ENCODE data around the gene SBSN. TPM values are rescaled to one million over a fixed set of nuclear protein-coding genes. Genes with fewer than 3 reads are reported as not detected.
"Not testable (repeated sequence)": the region's sequence is repeated elsewhere in the genome, so short reads cannot be mapped to it uniquely, and the experiment has no call there.

Gene SBSN
- total RNA-seq, 1 experiment from 2014 or later, result not detected

GRCh38 chr19:35478794-35479677, 49.1 kb downstream of the SBSN start:
- DNase-seq, result no peak

GRCh38 chr19:35476149-35476548, 52.0 kb downstream of the SBSN start:
- Mint-ChIP-seq H3K9me3 (ENCODE audit: low read depth, unreplicated experiment) (no peaks in the 10 kb centered on the region), H3K4me3 (ENCODE audit: low read depth, unreplicated experiment) (no peak overlapping the region), H3K4me1 (ENCODE audit: low read depth, unreplicated experiment) (no peaks in the 10 kb centered on the region), H3K36me3 (ENCODE audit: insufficient read depth, unreplicated experiment) (no peaks in the 10 kb centered on the region), H3K27ac (ENCODE audit: unreplicated experiment) (no peak overlapping the region), H3K27me3 (ENCODE audit: unreplicated experiment) (peaks cover 47% of the 10 kb centered on the region)
- BruUV-seq (replicated peaks), result no TSS peak
- peak; percentile 23 for DNase-seq
- CTCF ChIA-PET, result no interaction called here
- no peak for TF ChIP-seq CTCF (IDR thresholded peaks at IDR 0.05; ENCODE audit: unreplicated experiment)
- intact Hi-C loops (cut with micrococcal nuclease; ENCODE audit: unreplicated experiment), result no loop called here

More at GRCh38 chr19:35478794-35479677, 49.1 kb downstream of the SBSN start:
- Mint-ChIP-seq H3K4me3 (ENCODE audit: low read depth, unreplicated experiment) (no peak overlapping the region), H3K27ac (ENCODE audit: unreplicated experiment) (no peak overlapping the region), H3K27me3 (ENCODE audit: unreplicated experiment) (peaks cover 47% of the 10 kb centered on the region), H3K4me1 (ENCODE audit: low read depth, unreplicated experiment) (no peaks in the 10 kb centered on the region), H3K9me3 (ENCODE audit: low read depth, unreplicated experiment) (no peaks in the 10 kb centered on the region), H3K36me3 (ENCODE audit: insufficient read depth, unreplicated experiment) (no peaks in the 10 kb centered on the region)
- CTCF ChIA-PET, result interaction anchor here (0.6 to 1.3 kb wide), 4 partner anchors 14 to 63 kb away, joined by 3 to 5 read pairs (median 3); no protein-coding TSS in a partner anchor
- intact Hi-C loops (cut with micrococcal nuclease; ENCODE audit: unreplicated experiment), result no loop called here
- BruUV-seq (replicated peaks), result no TSS peak
- no peak for TF ChIP-seq CTCF (IDR thresholded peaks at IDR 0.05; ENCODE audit: unreplicated experiment)

- BruUV-seq (replicated peaks); H3K9me3 Mint-ChIP-seq (ENCODE audit: low read depth, unreplicated experiment); intact Hi-C loops (cut with micrococcal nuclease; ENCODE audit: unreplicated experiment); H3K27ac Mint-ChIP-seq (ENCODE audit: unreplicated experiment); H3K4me1 Mint-ChIP-seq (ENCODE audit: low read depth, unreplicated experiment); DNase-seq; H3K4me3 Mint-ChIP-seq (ENCODE audit: low read depth, unreplicated experiment); H3K36me3 Mint-ChIP-seq (ENCODE audit: insufficient read depth, unreplicated experiment): not testable (repeated sequence)
- H3K27me3 Mint-ChIP-seq (ENCODE audit: unreplicated experiment), result peaks cover 48% of the 10 kb centered on the region
- CTCF ChIA-PET, result interaction anchor here (0.5 kb wide), 1 partner anchor 72 kb away, joined by 3 read pairs; no protein-coding TSS in a partner anchor
Measured at GRCh38 chr19:35474594-35474993, 53.5 kb downstream of the SBSN start.

GRCh38 chr19:35474104-35474503, 54.0 kb downstream of the SBSN start:
- H3K4me1 Mint-ChIP-seq (ENCODE audit: low read depth, unreplicated experiment), result no peaks in the 10 kb centered on the region
- CTCF ChIA-PET, result interaction anchor here (0.5 kb wide), 2 partner anchors 72 to 410 kb away, joined by 3 to 4 read pairs; no protein-coding TSS in a partner anchor
- H3K4me3 Mint-ChIP-seq (ENCODE audit: low read depth, unreplicated experiment), result no peak overlapping the region
- H3K27me3 Mint-ChIP-seq (ENCODE audit: unreplicated experiment), result peaks cover 48% of the 10 kb centered on the region
- no peak for DNase-seq
- intact Hi-C loops (cut with micrococcal nuclease; ENCODE audit: unreplicated experiment), result no loop called here
- no TSS peak for BruUV-seq (replicated peaks)
- H3K36me3 Mint-ChIP-seq (ENCODE audit: insufficient read depth, unreplicated experiment), result no peaks in the 10 kb centered on the region
- no peak overlapping the region for H3K27ac Mint-ChIP-seq (ENCODE audit: unreplicated experiment)
- H3K9me3 Mint-ChIP-seq (ENCODE audit: low read depth, unreplicated experiment), result no peaks in the 10 kb centered on the region
- TF ChIP-seq CTCF (IDR thresholded peaks at IDR 0.05; ENCODE audit: unreplicated experiment), result no peak

Other genes with a start within 250 kb of the SBSN start
- 0.45 TPM in 1 of 2 replicates, not detected in the other for gene HAMP, start 245.8 kb downstream of the SBSN start, total RNA-seq (2022)
- gene MAG, start 236.2 kb downstream of the SBSN start, total RNA-seq (2022), result not detected in 2 replicates
- gene CD22, start 199.1 kb downstream of the SBSN start, total RNA-seq (2022), result 5.9 and 7.6 TPM in 2 replicates
- gene FFAR1, start 180.4 kb downstream of the SBSN start, total RNA-seq (2022), result not detected in 2 replicates
- not detected in 2 replicates for gene FFAR3, start 169.9 kb downstream of the SBSN start, total RNA-seq (2022)
- gene GPR42, start 157.2 kb downstream of the SBSN start, total RNA-seq (2022), result not detected in 2 replicates
- gene FFAR2, start 80.1 kb downstream of the SBSN start, total RNA-seq (2022), result not detected in 2 replicates
- gene KRTDAP, start 37.8 kb downstream of the SBSN start, total RNA-seq (2022), result not detected in 2 replicates
- gene DMKN, start 14.7 kb downstream of the SBSN start, total RNA-seq (2022), result 218 and 224 TPM in 2 replicates
- gene GAPDHS, start 5.1 kb upstream of the SBSN start, total RNA-seq (2022), result not detected in 2 replicates
- 114 and 118 TPM in 2 replicates for gene TMEM147, start 17.3 kb upstream of the SBSN start, total RNA-seq (2022)
- not detected in 2 replicates for gene ATP4A, start 35.3 kb upstream of the SBSN start, total RNA-seq (2022)
- not detected in 2 replicates for gene PMIS2, start 57.9 kb upstream of the SBSN start, total RNA-seq (2022)
- 35.3 and 38.0 TPM in 2 replicates for gene HAUS5, start 84.4 kb upstream of the SBSN start, total RNA-seq (2022)
- 148 and 162 TPM in 2 replicates for gene RBM42, start 100.7 kb upstream of the SBSN start, total RNA-seq (2022)
- 1.3 TPM in 1 of 2 replicates, not detected in the other for gene ETV2, start 113.4 kb upstream of the SBSN start, total RNA-seq (2022)
- 488 and 497 TPM in 2 replicates for gene COX6B1, start 120.0 kb upstream of the SBSN start, total RNA-seq (2022)
- gene UPK1A, start 138.2 kb upstream of the SBSN start, total RNA-seq (2022), result not detected in 2 replicates
- not detected in 2 replicates for gene ZBTB32, start 176.2 kb upstream of the SBSN start, total RNA-seq (2022)
- gene KMT2B, start 189.7 kb upstream of the SBSN start, total RNA-seq (2022), result 65.2 and 65.3 TPM in 2 replicates
- gene IGFLR1, start 214.1 kb upstream of the SBSN start, total RNA-seq (2022), result 9.2 and 9.9 TPM in 2 replicates
- 15.1 and 16.2 TPM in 2 replicates for gene U2AF1L4, start 217.1 kb upstream of the SBSN start, total RNA-seq (2022)
- 114 and 126 TPM in 2 replicates for gene PSENEN, start 217.3 kb upstream of the SBSN start, total RNA-seq (2022)
- gene LIN37, start 220.3 kb upstream of the SBSN start, total RNA-seq (2022), result 12.4 and 15.9 TPM in 2 replicates
- gene HSPB6, start 228.7 kb upstream of the SBSN start, total RNA-seq (2022), result 0.71 and 0.93 TPM in 2 replicates
- 70.3 and 70.7 TPM in 2 replicates for gene PROSER3, start 229.9 kb upstream of the SBSN start, total RNA-seq (2022)
- gene ARHGAP33, start 247.3 kb upstream of the SBSN start, total RNA-seq (2022), result 16.8 and 27.0 TPM in 2 replicates

All from Calu3 (cell line).